ENCODE measurements around the gene TPO. TPM values are rescaled to one million over a fixed set of nuclear protein-coding genes. Genes with fewer than 3 reads are reported as not detected.

The TPO gene
- polyA plus RNA-seq, 1 experiment: not detected

DNA sequence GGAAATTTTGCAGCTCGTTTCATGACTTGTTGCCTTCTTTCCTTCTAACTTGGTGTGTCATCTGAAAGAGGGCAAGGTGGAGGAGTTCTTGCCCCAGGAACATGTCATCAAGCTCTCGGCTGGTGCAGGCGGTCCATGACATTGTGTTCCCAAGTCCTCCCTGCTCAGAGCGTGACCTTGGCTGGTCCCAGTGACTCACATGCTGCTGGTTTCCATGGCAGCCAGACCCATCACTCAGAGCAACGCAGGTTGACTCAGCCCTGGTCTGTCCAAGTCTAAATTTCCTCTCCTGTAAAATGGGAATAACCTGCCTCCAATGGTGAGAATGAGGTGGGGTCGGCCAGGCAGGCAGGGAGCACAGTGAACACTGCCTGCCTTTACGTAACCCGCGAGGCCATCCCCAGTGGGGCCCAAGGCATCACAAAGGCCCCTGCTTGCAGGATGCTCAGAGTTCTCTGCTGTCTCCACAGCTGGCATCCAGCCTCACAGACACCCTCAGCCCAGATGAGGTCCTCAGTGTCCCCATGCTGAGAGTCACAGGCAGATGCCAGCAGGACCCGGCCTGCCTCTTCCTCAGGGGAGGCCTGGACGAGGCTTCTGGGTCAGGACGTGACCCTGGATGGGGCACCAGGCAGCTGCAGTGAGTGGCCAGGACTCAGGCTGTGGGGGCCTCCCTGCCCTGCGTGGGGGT lies 143.7 kb downstream of the TPO start:
- DNase-seq (ENCODE audit: low read depth): no peak
- ChIA-PET CTCF (interaction anchor here (0.7 to 8.9 kb wide), 7 partner anchors 11 to 259 kb away, joined by 3 to 69 read pairs (median 3); no protein-coding TSS in a partner anchor), POLR2A (no interaction called here)
- Histone ChIP-seq H3K27me3 (ENCODE audit: control insufficient read depth, insufficient read depth, low read length) (peaks cover 2% of the 10 kb centered on the region), H3K36me3 (ENCODE audit: control insufficient read depth, insufficient read depth, low read length) (no peaks in the 10 kb centered on the region), H3K4me3 (ENCODE audit: low read depth, low read length) (no peak overlapping the region)
- TF ChIP-seq, protein P1, sequence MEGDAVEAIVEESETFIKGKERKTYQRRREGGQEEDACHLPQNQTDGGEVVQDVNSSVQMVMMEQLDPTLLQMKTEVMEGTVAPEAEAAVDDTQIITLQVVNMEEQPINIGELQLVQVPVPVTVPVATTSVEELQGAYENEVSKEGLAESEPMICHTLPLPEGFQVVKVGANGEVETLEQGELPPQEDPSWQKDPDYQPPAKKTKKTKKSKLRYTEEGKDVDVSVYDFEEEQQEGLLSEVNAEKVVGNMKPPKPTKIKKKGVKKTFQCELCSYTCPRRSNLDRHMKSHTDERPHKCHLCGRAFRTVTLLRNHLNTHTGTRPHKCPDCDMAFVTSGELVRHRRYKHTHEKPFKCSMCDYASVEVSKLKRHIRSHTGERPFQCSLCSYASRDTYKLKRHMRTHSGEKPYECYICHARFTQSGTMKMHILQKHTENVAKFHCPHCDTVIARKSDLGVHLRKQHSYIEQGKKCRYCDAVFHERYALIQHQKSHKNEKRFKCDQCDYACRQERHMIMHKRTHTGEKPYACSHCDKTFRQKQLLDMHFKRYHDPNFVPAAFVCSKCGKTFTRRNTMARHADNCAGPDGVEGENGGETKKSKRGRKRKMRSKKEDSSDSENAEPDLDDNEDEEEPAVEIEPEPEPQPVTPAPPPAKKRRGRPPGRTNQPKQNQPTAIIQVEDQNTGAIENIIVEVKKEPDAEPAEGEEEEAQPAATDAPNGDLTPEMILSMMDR (IDR thresholded peaks at IDR 0.05; ENCODE audit: insufficient read depth, low read depth, low read length): no peak

DNA sequence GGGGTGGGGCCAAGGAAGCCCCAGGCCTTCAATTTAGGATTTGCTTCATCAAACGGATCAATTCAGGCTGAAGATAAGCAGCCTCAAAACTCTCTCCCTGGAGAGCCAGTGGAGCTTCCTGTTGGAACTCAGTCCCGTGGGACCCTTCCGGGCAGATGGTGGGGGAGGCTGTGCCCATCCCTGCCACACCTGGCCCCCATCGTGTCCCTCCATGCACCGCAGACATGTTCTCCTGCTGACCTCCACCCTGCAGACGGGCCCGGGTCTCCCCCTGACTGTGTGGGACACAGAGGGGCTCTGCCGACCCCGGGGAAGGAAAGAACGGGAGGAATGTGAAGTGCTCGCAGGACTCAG lies 144.2 kb downstream of the TPO start:
- H3K27me3 ChIP-seq (ENCODE audit: control insufficient read depth, insufficient read depth, low read length): peaks cover 2% of the 10 kb centered on the region
- no peaks in the 10 kb centered on the region for H3K36me3 ChIP-seq (ENCODE audit: control insufficient read depth, insufficient read depth, low read length)
- CTCF ChIA-PET: interaction anchor here (1.4 to 8.9 kb wide), 4 partner anchors 11 to 212 kb away, joined by 3 to 69 read pairs (median 4); no protein-coding TSS in a partner anchor
- no peak overlapping the region for H3K4me3 ChIP-seq (ENCODE audit: low read depth, low read length)
- DNase-seq (ENCODE audit: low read depth): no peak
- POLR2A ChIA-PET: no interaction called here
- TF ChIP-seq, protein P1 (IDR thresholded peaks at IDR 0.05; ENCODE audit: insufficient read depth, low read depth, low read length): no peak

GRCh38 chr2:1559589-1560175 lies 146.4 kb downstream of the TPO start:
- Histone ChIP-seq H3K4me3 (ENCODE audit: low read depth, low read length) (no peak overlapping the region), H3K27me3 (ENCODE audit: control insufficient read depth, insufficient read depth, low read length) (peaks cover 4% of the 10 kb centered on the region), H3K36me3 (ENCODE audit: control insufficient read depth, insufficient read depth, low read length) (no peaks in the 10 kb centered on the region)
- POLR2A ChIA-PET: no interaction called here
- TF ChIP-seq, protein P1 (IDR thresholded peaks at IDR 0.05; ENCODE audit: insufficient read depth, low read depth, low read length): no peak
- CTCF ChIA-PET: interaction anchor here (0.7 to 6.2 kb wide), 4 partner anchors 6 to 12 kb away, joined by 3 to 25 read pairs (median 4); no protein-coding TSS in a partner anchor
- no peak for DNase-seq (ENCODE audit: low read depth)

DNA sequence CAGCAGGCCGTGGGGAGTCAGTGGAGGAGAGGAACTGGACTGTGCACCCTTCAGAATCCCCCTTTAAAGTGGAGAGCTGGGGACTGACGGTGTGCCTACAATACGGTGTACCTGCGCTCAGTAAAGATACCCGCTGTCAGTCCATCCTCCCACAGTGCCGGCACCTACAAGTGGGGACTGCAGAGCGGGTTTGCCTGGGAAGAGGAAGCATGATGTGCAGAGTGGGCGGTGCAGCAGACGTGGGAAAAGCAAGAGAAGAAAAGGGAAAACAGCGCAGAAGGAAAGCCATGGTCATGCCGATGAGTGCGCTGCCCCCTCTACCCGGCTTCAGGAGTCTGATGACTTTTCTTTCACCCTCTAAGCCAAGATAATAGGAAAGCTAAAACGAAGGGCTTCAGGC lies 148.0 kb downstream of the TPO start:
- CTCF ChIA-PET: interaction anchor here (0.8 to 6.2 kb wide), 3 partner anchors 8 to 208 kb away, joined by 5 to 25 read pairs (median 5); no protein-coding TSS in a partner anchor
- Histone ChIP-seq H3K4me3 (ENCODE audit: low read depth, low read length) (no peak overlapping the region), H3K27me3 (ENCODE audit: control insufficient read depth, insufficient read depth, low read length) (peaks cover 4% of the 10 kb centered on the region), H3K36me3 (ENCODE audit: control insufficient read depth, insufficient read depth, low read length) (no peaks in the 10 kb centered on the region)
- POLR2A ChIA-PET: no interaction called here
- TF ChIP-seq, protein P1 (IDR thresholded peaks at IDR 0.05; ENCODE audit: insufficient read depth, low read depth, low read length): no peak
- DNase-seq (ENCODE audit: low read depth): no peak

DNA sequence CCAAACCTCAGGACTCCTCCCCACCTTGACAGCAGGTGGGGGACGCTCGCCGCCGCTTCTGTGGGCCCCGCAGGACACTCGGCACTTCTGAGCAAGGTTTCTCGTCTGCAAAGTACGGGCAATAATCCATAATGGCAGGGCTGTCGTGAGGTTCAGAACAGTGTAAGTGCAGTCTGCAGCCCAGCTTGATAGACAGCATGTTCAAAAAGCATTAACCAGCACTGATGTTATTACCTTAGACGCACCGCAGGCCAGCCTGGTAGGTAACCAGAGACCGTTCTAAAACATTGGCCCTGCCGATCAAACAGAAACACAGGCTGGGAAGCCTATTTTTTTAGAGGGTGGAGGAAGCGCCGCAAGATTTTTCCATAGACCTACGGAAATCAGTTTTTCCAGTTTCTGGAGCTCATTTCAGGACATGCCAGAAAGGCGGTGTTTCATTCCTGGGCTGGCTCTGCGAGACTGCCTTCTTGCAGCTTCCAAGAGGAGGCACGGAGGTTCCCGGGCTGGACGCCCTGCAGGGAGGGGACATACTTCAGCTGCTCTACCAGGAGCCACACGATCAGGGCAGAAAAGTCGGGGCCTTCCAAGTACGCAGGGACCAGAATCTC lies 148.7 kb downstream of the TPO start:
- TF ChIP-seq, protein P1 (IDR thresholded peaks at IDR 0.05; ENCODE audit: insufficient read depth, low read depth, low read length): no peak
- H3K27me3 ChIP-seq (ENCODE audit: control insufficient read depth, insufficient read depth, low read length): peaks cover 4% of the 10 kb centered on the region
- POLR2A ChIA-PET: no interaction called here
- DNase-seq (ENCODE audit: low read depth): no peak
- no peak overlapping the region for H3K4me3 ChIP-seq (ENCODE audit: low read depth, low read length)
- CTCF ChIA-PET: interaction anchor here (1.5 to 6.2 kb wide), 3 partner anchors 8 to 208 kb away, joined by 5 to 25 read pairs (median 7); no protein-coding TSS in a partner anchor
- H3K36me3 ChIP-seq (ENCODE audit: control insufficient read depth, insufficient read depth, low read length): no peaks in the 10 kb centered on the region

Measured in BJ (cell line).